A673 (cell line): Measurements from ENCODE around the gene TOLLIP. TPM values are rescaled to one million over a fixed set of nuclear protein-coding genes. Genes with fewer than 3 reads are reported as not detected.

Source experiments
- BruUV-seq: library from RNA; stranded (reverse); fragments of 400-500 nt; replicated peaks from 2 replicates; lab custom pipeline; 2021; lab: Mats Ljungman, UMichigan
- CTCF ChIA-PET: fragments of 300-600 bp; sonication (Branson Sonifier 250); formaldehyde crosslinking; loops from one replicate; lab custom pipeline; 2022; ENCODE audit warnings: antibody characterized with exemption; lab: Charles Lee
- POLR2A ChIA-PET: fragments of 300-600 bp; sonication (Branson Sonifier 250); formaldehyde crosslinking; loops from one replicate; lab custom pipeline; 2022; ENCODE audit warnings: antibody characterized with exemption; ENCODE audit not compliant: low non-redundant PET; lab: Charles Lee
- DNase-seq: peaks from one replicate; pipeline ENCODE4 v3.0.0-alpha.2; 2015; ENCODE audit warnings: low spot score
- H3K27ac ChIP-seq: fragments of 200-600 bp; sonication (generic); 2 replicates; pipeline ENCODE4 v1.5.1; 2016; ENCODE audit warnings: mixed run types, low read depth, mild to moderate bottlenecking, mixed read lengths, antibody characterized with exemption, low read length; ENCODE audit not compliant: poor library complexity, severe bottlenecking
- H3K27me3 ChIP-seq: fragments of 200-600 bp; sonication (generic); replicated peaks from 2 replicates; pipeline ENCODE4 v1.6.1; 2017; ENCODE audit warnings: mixed run types, low read depth, mild to moderate bottlenecking, mixed read lengths, antibody characterized with exemption, low read length; ENCODE audit not compliant: insufficient read depth, poor library complexity
- H3K36me3 ChIP-seq: fragments of 200-600 bp; sonication (generic); 2 replicates; pipeline ENCODE4 v1.6.1; 2016; ENCODE audit warnings: mixed run types, mild to moderate bottlenecking, mixed read lengths, antibody characterized with exemption, low read length; ENCODE audit not compliant: insufficient read depth, poor library complexity, severe bottlenecking
- H3K4me1 ChIP-seq: fragments of 200-600 bp; sonication (generic); 2 replicates; pipeline ENCODE4 v1.6.1; 2017; ENCODE audit warnings: mixed run types, mild to moderate bottlenecking, mixed read lengths, antibody characterized with exemption, low read length; ENCODE audit not compliant: insufficient read depth, poor library complexity, severe bottlenecking
- H3K4me3 ChIP-seq: fragments of 200-600 bp; sonication (generic); 2 replicates; pipeline ENCODE4 v1.5.1; 2016; ENCODE audit warnings: low read depth, mixed run types, mild to moderate bottlenecking, mixed read lengths, low read length; ENCODE audit not compliant: poor library complexity, severe bottlenecking
- H3K9me3 ChIP-seq: fragments of 200-600 bp; sonication (generic); 2 replicates; pipeline ENCODE4 v1.6.1; 2016; ENCODE audit warnings: mixed run types, low read depth, mild to moderate bottlenecking, mixed read lengths, antibody characterized with exemption, low read length; ENCODE audit not compliant: poor library complexity, severe bottlenecking
- EZH2 ChIP-seq: fragments of 200-600 bp; sonication (generic); IDR thresholded peaks from 2 replicates; pipeline ENCODE4 v1.6.1; 2017; ENCODE audit warnings: borderline replicate concordance, low read depth, mild to moderate bottlenecking, mixed read lengths, antibody characterized with exemption, low read length; ENCODE audit not compliant: poor library complexity, severe bottlenecking
- intact Hi-C: fragments of 100-400 bp; cut with micrococcal nuclease; formaldehyde crosslinking; loops from one replicate; pipeline ENCODE4 v1.10.0; 2022; ENCODE audit not compliant: unreplicated experiment
- total RNA-seq: library from RNA; stranded (reverse); gene quantifications from 2 replicates; pipeline ENCODE4 v1.2.3, GENCODE V29; 2021
- TF ChIP-seq, protein P1 (sequence below): fragments of 300-800, 200-600 bp; sonication (generic); conservative IDR thresholded peaks from 2 replicates; pipeline ENCODE4 v1.5.1; 2017; ENCODE audit warnings: low read depth, mild to moderate bottlenecking, antibody characterized with exemption, low read length, moderate library complexity, mixed read lengths

TOLLIP gene
- total RNA-seq, 1 experiment from 2014 or later, result 32.5 TPM

- BruUV-seq, result no TSS peak
- no peak overlapping the region for H3K4me3 ChIP-seq
- H3K9me3 ChIP-seq, result no peaks in the 10 kb centered on the region
- no peaks in the 10 kb centered on the region for H3K27me3 ChIP-seq
- POLR2A ChIA-PET, result no interaction called here
- DNase-seq, result no peak
- CTCF ChIA-PET, result no interaction called here
- intact Hi-C loops, result no loop called here
- no peak for TF ChIP-seq EZH2
- TF ChIP-seq, protein P1, sequence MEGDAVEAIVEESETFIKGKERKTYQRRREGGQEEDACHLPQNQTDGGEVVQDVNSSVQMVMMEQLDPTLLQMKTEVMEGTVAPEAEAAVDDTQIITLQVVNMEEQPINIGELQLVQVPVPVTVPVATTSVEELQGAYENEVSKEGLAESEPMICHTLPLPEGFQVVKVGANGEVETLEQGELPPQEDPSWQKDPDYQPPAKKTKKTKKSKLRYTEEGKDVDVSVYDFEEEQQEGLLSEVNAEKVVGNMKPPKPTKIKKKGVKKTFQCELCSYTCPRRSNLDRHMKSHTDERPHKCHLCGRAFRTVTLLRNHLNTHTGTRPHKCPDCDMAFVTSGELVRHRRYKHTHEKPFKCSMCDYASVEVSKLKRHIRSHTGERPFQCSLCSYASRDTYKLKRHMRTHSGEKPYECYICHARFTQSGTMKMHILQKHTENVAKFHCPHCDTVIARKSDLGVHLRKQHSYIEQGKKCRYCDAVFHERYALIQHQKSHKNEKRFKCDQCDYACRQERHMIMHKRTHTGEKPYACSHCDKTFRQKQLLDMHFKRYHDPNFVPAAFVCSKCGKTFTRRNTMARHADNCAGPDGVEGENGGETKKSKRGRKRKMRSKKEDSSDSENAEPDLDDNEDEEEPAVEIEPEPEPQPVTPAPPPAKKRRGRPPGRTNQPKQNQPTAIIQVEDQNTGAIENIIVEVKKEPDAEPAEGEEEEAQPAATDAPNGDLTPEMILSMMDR, result no peak
- H3K27ac ChIP-seq, result no peak overlapping the region
- H3K36me3 ChIP-seq, result no peaks in the 10 kb centered on the region
- no peaks in the 10 kb centered on the region for H3K4me1 ChIP-seq
Observed at GRCh38 chr11:1230456-1231395, 78.7 kb downstream of the TOLLIP start.

- ChIA-PET CTCF (no interaction called here), POLR2A (no interaction called here)
- intact Hi-C loops, result no loop called here
- no peak overlapping the region for H3K4me3 ChIP-seq
- no TSS peak for BruUV-seq
- H3K36me3 ChIP-seq, result no peaks in the 10 kb centered on the region
- no peak overlapping the region for H3K27ac ChIP-seq
- no peak for DNase-seq
- H3K4me1 ChIP-seq, result no peaks in the 10 kb centered on the region
- H3K9me3 ChIP-seq, result no peaks in the 10 kb centered on the region
- TF ChIP-seq, protein P1, result no peak
- TF ChIP-seq EZH2, result no peak
- no peaks in the 10 kb centered on the region for H3K27me3 ChIP-seq
Observed at GRCh38 chr11:1230121-1230455, 79.3 kb downstream of the TOLLIP start.

- H3K27ac ChIP-seq, result no peak overlapping the region
- intact Hi-C loops, result no loop called here
- CTCF ChIA-PET, result no interaction called here
- H3K36me3 ChIP-seq, result no peaks in the 10 kb centered on the region
- no TSS peak for BruUV-seq
- no peaks in the 10 kb centered on the region for H3K9me3 ChIP-seq
- H3K4me1 ChIP-seq, result no peaks in the 10 kb centered on the region
- TF ChIP-seq, protein P1, result no peak
- no peak for TF ChIP-seq EZH2
- no peak overlapping the region for H3K4me3 ChIP-seq
- POLR2A ChIA-PET, result no interaction called here
- DNase-seq, result no peak
- H3K27me3 ChIP-seq, result no peaks in the 10 kb centered on the region
Observed at GRCh38 chr11:1229471-1230120, 79.8 kb downstream of the TOLLIP start.
